Activated B cell treated with CpG ODN at 0.5 μM for 24 hours (primary cell): ENCODE results near the gene KLF13. TPM values are rescaled to one million over a fixed set of nuclear protein-coding genes. Genes with fewer than 3 reads are reported as not detected.
A peak's percentile ranks its signal among the peaks of the same experiment; 100 is the strongest.

Experiments used
- ATAC-seq: fragments of 200-7000 bp; cut with Tn5 transposase; one replicate; pipeline ENCODE4 v1.10.0; 2021; ENCODE audit warnings: low read depth, mild to moderate bottlenecking, moderate library complexity
- CTCF ChIA-PET: fragments of 350-600 bp; sonication (Branson Sonifier 250); formaldehyde crosslinking; loops from one replicate; lab custom pipeline; 2021; ENCODE audit warnings: antibody characterized with exemption; lab: Charles Lee
- POLR2A ChIA-PET: fragments of 350-600 bp; sonication (Branson Sonifier 250); formaldehyde crosslinking; loops from one replicate; lab custom pipeline; 2021; ENCODE audit warnings: antibody characterized with exemption; lab: Charles Lee
- DNase-seq: peaks from one replicate; pipeline ENCODE4 v3.0.0; 2022
- H3K27ac Mint-ChIP-seq: one replicate; pipeline ENCODE4 v1.8.0; 2020; ENCODE audit warnings: mixed read lengths
- H3K27me3 Mint-ChIP-seq: one replicate; pipeline ENCODE4 v1.8.0; 2021; ENCODE audit warnings: mixed read lengths
- H3K36me3 Mint-ChIP-seq: one replicate; pipeline ENCODE4 v1.8.0; 2021; ENCODE audit warnings: low read depth, mixed read lengths
- H3K4me1 Mint-ChIP-seq: one replicate; pipeline ENCODE4 v1.8.0; 2021; ENCODE audit warnings: mixed read lengths
- H3K4me3 Mint-ChIP-seq: one replicate; pipeline ENCODE4 v1.8.0; 2020; ENCODE audit warnings: mild to moderate bottlenecking, mixed read lengths
- H3K9me3 Mint-ChIP-seq: one replicate; pipeline ENCODE4 v1.8.0; 2020; ENCODE audit warnings: mixed read lengths
- CTCF ChIP-seq: fragments of 200-600 bp; IDR thresholded peaks from one replicate; pipeline ENCODE4 v1.8.0; 2022; ENCODE audit warnings: antibody characterized with exemption, mild to moderate bottlenecking
- intact Hi-C: fragments of 100-400 bp; cut with micrococcal nuclease; formaldehyde crosslinking; loops from one replicate; pipeline ENCODE4 v1.15.1; 2024
- total RNA-seq: library from RNA; stranded (reverse); gene quantifications from 2 replicates; pipeline ENCODE4 v1.2.3, GENCODE V29; 2022

KLF13 gene
- total RNA-seq, 1 donor from 2014 or later = 178 TPM

GRCh38 chr15:31393444-31394091, 66.9 kb downstream of the KLF13 start:
- intact Hi-C loops = loop anchor here (2.0 to 5.0 kb wide), 4 partner anchors 17 to 95 kb away; no protein-coding TSS in a partner anchor
- POLR2A ChIA-PET = interaction anchor here (1.1 to 2.1 kb wide), 2 partner anchors 46 to 68 kb away, joined by 5 to 16 read pairs; partner anchors contain the start of gene KLF13
- H3K9me3 Mint-ChIP-seq = no peaks in the 10 kb centered on the region
- no peak for ATAC-seq
- TF ChIP-seq CTCF = no peak
- no peaks in the 10 kb centered on the region for H3K27me3 Mint-ChIP-seq
- peaks cover 16% of the 10 kb centered on the region for H3K4me1 Mint-ChIP-seq
- peak overlapping the region; percentile 87 for H3K4me3 Mint-ChIP-seq
- CTCF ChIA-PET = no interaction called here
- DNase-seq = no peak
- no peaks in the 10 kb centered on the region for H3K36me3 Mint-ChIP-seq
- peak overlapping the region; percentile 24 for H3K27ac Mint-ChIP-seq

GRCh38 chr15:31396881-31397560, 70.4 kb downstream of the KLF13 start:
- no peaks in the 10 kb centered on the region for H3K27me3 Mint-ChIP-seq
- no peak for TF ChIP-seq CTCF
- no peak for ATAC-seq
- no peaks in the 10 kb centered on the region for H3K36me3 Mint-ChIP-seq
- intact Hi-C loops = no loop called here
- H3K9me3 Mint-ChIP-seq = no peaks in the 10 kb centered on the region
- ChIA-PET CTCF (interaction anchor here (0.6 to 1.6 kb wide), 3 partner anchors 38 to 182 kb away, joined by 3 to 7 read pairs (median 3); no protein-coding TSS in a partner anchor), POLR2A (no interaction called here)
- H3K27ac Mint-ChIP-seq = no peak overlapping the region
- H3K4me3 Mint-ChIP-seq = peak overlapping the region; percentile 41
- DNase-seq = no peak
- peaks cover 15% of the 10 kb centered on the region for H3K4me1 Mint-ChIP-seq

- intact Hi-C loops = no loop called here
- Mint-ChIP-seq H3K4me1 (peaks cover 14% of the 10 kb centered on the region), H3K27ac (no peak overlapping the region), H3K36me3 (no peaks in the 10 kb centered on the region), H3K4me3 (no peak overlapping the region), H3K27me3 (no peaks in the 10 kb centered on the region), H3K9me3 (no peaks in the 10 kb centered on the region)
- TF ChIP-seq CTCF = no peak
- POLR2A ChIA-PET = no interaction called here
- DNase-seq (no peak), ATAC-seq (no peak)
- CTCF ChIA-PET = interaction anchor here (0.6 to 1.6 kb wide), 2 partner anchors 37 to 160 kb away, joined by 3 to 7 read pairs; no protein-coding TSS in a partner anchor
Observed at GRCh38 chr15:31397851-31398661, 71.4 kb downstream of the KLF13 start.

- no peak for TF ChIP-seq CTCF
- no peak overlapping the region for H3K27ac Mint-ChIP-seq
- no peaks in the 10 kb centered on the region for H3K9me3 Mint-ChIP-seq
- ChIA-PET POLR2A (no interaction called here), CTCF (no interaction called here)
- intact Hi-C loops = no loop called here
- H3K4me3 Mint-ChIP-seq = no peak overlapping the region
- no peaks in the 10 kb centered on the region for H3K36me3 Mint-ChIP-seq
- no peak for DNase-seq
- no peak for ATAC-seq
- peaks cover 7% of the 10 kb centered on the region for H3K4me1 Mint-ChIP-seq
- H3K27me3 Mint-ChIP-seq = no peaks in the 10 kb centered on the region
Observed at GRCh38 chr15:31398677-31399301, 72.2 kb downstream of the KLF13 start.
